Measurements from ENCODE around the gene PDZD2. TPM values are rescaled to one million over a fixed set of nuclear protein-coding genes. Genes with fewer than 3 reads are reported as not detected.

Gene PDZD2
- total RNA-seq, 2 experiments from 2014 or later: 1.3 to 1.8 TPM

- no peak for TF ChIP-seq CTCF (IDR thresholded peaks at IDR 0.05)
- H3K27me3 ChIP-seq (ENCODE audit: control insufficient read depth in 1 of 2, insufficient read depth in 2 of 2, low read length in 2 of 2): no peaks in the 10 kb centered on the region
- no peaks in the 10 kb centered on the region for H3K27me3 Mint-ChIP-seq
- no peak overlapping the region for H3K4me3 ChIP-seq (ENCODE audit: low read length)
- H3K27ac Mint-ChIP-seq: no peak overlapping the region
- no peak for ATAC-seq (ENCODE audit: poor library complexity)
- H3K27ac ChIP-seq (ENCODE audit: low read depth in 1 of 2, low read length in 2 of 2): no peak overlapping the region
- no peaks in the 10 kb centered on the region for H3K4me1 Mint-ChIP-seq (ENCODE audit: low read depth)
- H3K36me3 ChIP-seq (ENCODE audit: insufficient read depth, low read length): no peaks in the 10 kb centered on the region
- no peaks in the 10 kb centered on the region for H3K4me1 ChIP-seq (ENCODE audit: insufficient read depth, low read length)
- ChIA-PET CTCF (no interaction called here), POLR2A (no interaction called here)
- H3K4me3 Mint-ChIP-seq: no peak overlapping the region
- no peaks in the 10 kb centered on the region for H3K9me3 ChIP-seq (ENCODE audit: control insufficient read depth in 1 of 2, insufficient read depth in 1 of 2, low read length in 2 of 2)
- intact Hi-C loops (cut with DNase I, micrococcal nuclease): no loop called here
- H3K9me3 Mint-ChIP-seq: no peaks in the 10 kb centered on the region
- H3K36me3 Mint-ChIP-seq (ENCODE audit: low read depth): no peaks in the 10 kb centered on the region
- no peak for DNase-seq
Observed at GRCh38 chr5:31815376-31815775, 176.4 kb downstream of the PDZD2 start.

GRCh38 chr5:31819926-31820516, 181.1 kb downstream of the PDZD2 start:
- Histone ChIP-seq H3K27me3 (ENCODE audit: control insufficient read depth in 1 of 2, insufficient read depth in 2 of 2, low read length in 2 of 2) (no peaks in the 10 kb centered on the region), H3K4me3 (ENCODE audit: low read length) (no peak overlapping the region), H3K36me3 (ENCODE audit: insufficient read depth, low read length) (no peaks in the 10 kb centered on the region), H3K9me3 (ENCODE audit: control insufficient read depth in 1 of 2, insufficient read depth in 1 of 2, low read length in 2 of 2) (no peaks in the 10 kb centered on the region), H3K4me1 (ENCODE audit: insufficient read depth, low read length) (no peaks in the 10 kb centered on the region), H3K27ac (ENCODE audit: low read depth in 1 of 2, low read length in 2 of 2) (no peak overlapping the region)
- Mint-ChIP-seq H3K36me3 (ENCODE audit: low read depth) (no peaks in the 10 kb centered on the region), H3K9me3 (no peaks in the 10 kb centered on the region), H3K4me3 (no peak overlapping the region), H3K27me3 (peaks cover 8% of the 10 kb centered on the region), H3K4me1 (ENCODE audit: low read depth) (no peaks in the 10 kb centered on the region), H3K27ac (no peak overlapping the region)
- ATAC-seq (ENCODE audit: poor library complexity) (no peak), DNase-seq (no peak)
- intact Hi-C loops (cut with DNase I, micrococcal nuclease): no loop called here
- ChIA-PET POLR2A (no interaction called here), CTCF (interaction anchor here (0.7 kb wide), 1 partner anchor 487 kb away, joined by 3 read pairs; no protein-coding TSS in a partner anchor)
- no peak for TF ChIP-seq CTCF (IDR thresholded peaks at IDR 0.05)

GRCh38 chr5:31823472-31823871, 184.5 kb downstream of the PDZD2 start:
- ATAC-seq (ENCODE audit: poor library complexity): no peak
- H3K27me3 Mint-ChIP-seq: peaks cover 8% of the 10 kb centered on the region
- no peak for DNase-seq
- no peaks in the 10 kb centered on the region for H3K4me1 ChIP-seq (ENCODE audit: insufficient read depth, low read length)
- POLR2A ChIA-PET: no interaction called here
- H3K9me3 ChIP-seq (ENCODE audit: control insufficient read depth in 1 of 2, insufficient read depth in 1 of 2, low read length in 2 of 2): peaks cover 2 to 3% of the 10 kb centered on the region in 2 experiments
- TF ChIP-seq CTCF (IDR thresholded peaks at IDR 0.05): no peak
- H3K27ac ChIP-seq (ENCODE audit: low read depth in 1 of 2, low read length in 2 of 2): no peak overlapping the region
- H3K27ac Mint-ChIP-seq: no peak overlapping the region
- no peak overlapping the region for H3K4me3 ChIP-seq (ENCODE audit: low read length)
- peaks cover 10% of the 10 kb centered on the region for H3K4me1 Mint-ChIP-seq (ENCODE audit: low read depth)
- CTCF ChIA-PET: interaction anchor here (0.6 kb wide), 1 partner anchor 253 kb away, joined by 3 read pairs; no protein-coding TSS in a partner anchor
- H3K9me3 Mint-ChIP-seq: no peaks in the 10 kb centered on the region
- peaks cover 0 to 2% of the 10 kb centered on the region in 2 experiments for H3K27me3 ChIP-seq (ENCODE audit: control insufficient read depth in 1 of 2, insufficient read depth in 2 of 2, low read length in 2 of 2)
- H3K36me3 ChIP-seq (ENCODE audit: insufficient read depth, low read length): no peaks in the 10 kb centered on the region
- intact Hi-C loops (cut with DNase I, micrococcal nuclease): loop anchor here in 1 of 2 experiments (1.0 kb wide), 1 partner anchor 255 kb away; no protein-coding TSS in a partner anchor
- H3K4me3 Mint-ChIP-seq: no peak overlapping the region
- H3K36me3 Mint-ChIP-seq (ENCODE audit: low read depth): no peaks in the 10 kb centered on the region
